Stomach (tissue), 9 donors: ENCODE data around the gene AKAP13. TPM values are rescaled to one million over a fixed set of nuclear protein-coding genes. Genes with fewer than 3 reads are reported as not detected.

ENCODE experiments used
- DNase-seq, 2 donors: peaks; one replicate each; pipeline versions ENCODE4 v3.0.0 to v3.0.0-alpha.2; 2013 to 2019
- H3K27ac ChIP-seq, 5 donors: fragments of 200-600 bp in 4 of 5; sonication (generic) in 4 of 5; one replicate each; pipeline ENCODE4 v1.5.1; 2013 to 2019; ENCODE audit warnings: mild to moderate bottlenecking in 1 of 5, moderate library complexity in 1 of 5
- H3K27me3 ChIP-seq, 3 donors: fragments of 200-600 bp; sonication (generic); one replicate each; pipeline ENCODE4 v1.5.1; 2017 to 2019; ENCODE audit warnings: mixed run types in 1 of 3
- H3K36me3 ChIP-seq, 4 donors: fragments of 200-600 bp; sonication (generic); 1 replicate in 3 of 4; 2 replicates in 1 of 4; pipeline ENCODE4 v1.5.1; 2016 to 2019
- H3K4me1 ChIP-seq, 4 donors: fragments of 200-600 bp; sonication (generic); one replicate each; pipeline ENCODE4 v1.5.1; 2016 to 2019
- H3K4me3 ChIP-seq, 4 donors: fragments of 200-600 bp; sonication (generic) in 3 of 4; one replicate each; pipeline ENCODE4 v1.5.1; 2016 to 2019; ENCODE audit warnings: mild to moderate bottlenecking in 1 of 4
- H3K9me3 ChIP-seq, 4 donors: fragments of 200-600 bp; sonication (generic); one replicate each; pipeline ENCODE4 v1.5.1; 2016 to 2019
- EP300 ChIP-seq: sonication (generic); formaldehyde crosslinking; IDR thresholded peaks from one replicate; pipeline ENCODE4 v1.6.1; 2017; ENCODE audit warnings: antibody characterized with exemption
- POLR2A ChIP-seq, 4 donors: fragments of 450-650 bp; IDR thresholded peaks; one replicate each; pipeline ENCODE4 v1.6.1; 2016; ENCODE audit warnings: antibody characterized with exemption in 4 of 4, control low read depth in 2 of 4, mild to moderate bottlenecking in 1 of 4, moderate library complexity in 1 of 4
- POLR2AphosphoS5 ChIP-seq, 3 donors: sonication (generic); formaldehyde crosslinking; IDR thresholded peaks; one replicate each; pipeline ENCODE4 v1.6.1; 2016; ENCODE audit warnings: antibody characterized with exemption in 3 of 3
- WGBS, 5 donors: extraction: QIAGEN DNeasy Blood & Tissue Kit in 3 of 5; methylation state at CpG; one replicate each; pipeline versions ENCODE4 v1.1.5 to v1.1.7; 2013 to 2018; 5-methylcytosine and 5-hydroxymethylcytosine counted together
- intact Hi-C: fragments of 100-400 bp; cut with DNase I; formaldehyde crosslinking; loops from one replicate; pipeline ENCODE4 v1.15.1; 2023; ENCODE audit warnings: low total_unique reads
- polyA plus RNA-seq, 3 donors: library from polyadenylated mRNA; stranded (reverse); fragments of 200-250 nt; gene quantifications; one replicate each; pipeline ENCODE4 v1.2.3, GENCODE V29; 2013
- total RNA-seq, 5 donors: library from RNA; depleted of rRNA; stranded (reverse); fragments of >200 nt; gene quantifications; one replicate each; pipeline versions ENCODE4 v1.1.0 to v1.2.3, GENCODE V29; 2014 to 2016
- TF ChIP-seq, protein P1 (sequence below), 7 experiments: fragments of 450-650 bp in 4 of 7; fragments of 200-600 bp in 3 of 7; sonication (generic) in 3 of 7; IDR thresholded peaks; one replicate each; pipeline ENCODE4 v1.5.1; 2016 to 2019; ENCODE audit warnings: antibody characterized with exemption in 7 of 7, control low read depth in 2 of 7, mild to moderate bottlenecking in 1 of 7
- donor health status: healthy with polysubstance abuse.
- donor health status: Bipolar disorder and iron deficiency.
- donor health status: healthy.

The AKAP13 gene
- total and polyA plus RNA-seq, 8 donors, result 33.1 to 395 (median 138) TPM

DNA sequence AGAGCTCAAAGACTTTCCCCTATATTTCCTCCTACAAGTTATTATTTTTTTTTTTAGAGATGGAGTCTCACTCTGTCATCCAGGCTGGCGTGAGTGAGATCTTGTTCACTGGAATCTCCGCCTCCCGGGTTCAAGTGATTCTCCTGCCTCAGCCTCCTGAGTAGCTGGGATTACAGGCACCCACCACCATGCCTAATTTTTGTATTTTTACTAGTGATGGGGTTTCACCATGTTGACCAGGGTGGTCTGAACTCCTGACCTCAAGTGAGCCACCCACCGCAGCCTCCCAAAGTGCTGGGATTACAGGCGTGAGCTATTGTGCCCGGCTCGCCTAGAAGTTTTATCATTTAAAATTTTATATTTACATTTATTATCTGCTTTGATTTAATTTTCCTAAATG, 5.9 kb downstream of the AKAP13 start:
- no peaks in the 10 kb centered on the region for H3K36me3 ChIP-seq
- H3K4me3 ChIP-seq, result no peak overlapping the region
- TF ChIP-seq POLR2AphosphoS5 (IDR thresholded peaks at IDR 0.05), result no peak
- TF ChIP-seq, protein P1, sequence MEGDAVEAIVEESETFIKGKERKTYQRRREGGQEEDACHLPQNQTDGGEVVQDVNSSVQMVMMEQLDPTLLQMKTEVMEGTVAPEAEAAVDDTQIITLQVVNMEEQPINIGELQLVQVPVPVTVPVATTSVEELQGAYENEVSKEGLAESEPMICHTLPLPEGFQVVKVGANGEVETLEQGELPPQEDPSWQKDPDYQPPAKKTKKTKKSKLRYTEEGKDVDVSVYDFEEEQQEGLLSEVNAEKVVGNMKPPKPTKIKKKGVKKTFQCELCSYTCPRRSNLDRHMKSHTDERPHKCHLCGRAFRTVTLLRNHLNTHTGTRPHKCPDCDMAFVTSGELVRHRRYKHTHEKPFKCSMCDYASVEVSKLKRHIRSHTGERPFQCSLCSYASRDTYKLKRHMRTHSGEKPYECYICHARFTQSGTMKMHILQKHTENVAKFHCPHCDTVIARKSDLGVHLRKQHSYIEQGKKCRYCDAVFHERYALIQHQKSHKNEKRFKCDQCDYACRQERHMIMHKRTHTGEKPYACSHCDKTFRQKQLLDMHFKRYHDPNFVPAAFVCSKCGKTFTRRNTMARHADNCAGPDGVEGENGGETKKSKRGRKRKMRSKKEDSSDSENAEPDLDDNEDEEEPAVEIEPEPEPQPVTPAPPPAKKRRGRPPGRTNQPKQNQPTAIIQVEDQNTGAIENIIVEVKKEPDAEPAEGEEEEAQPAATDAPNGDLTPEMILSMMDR (IDR thresholded peaks at IDR 0.05), result no peak
- TF ChIP-seq POLR2A (IDR thresholded peaks at IDR 0.05), result no peak
- TF ChIP-seq EP300, result no peak
- intact Hi-C loops, result no loop called here
- H3K4me1 ChIP-seq, result peaks cover 16 to 55% (median 35%) of the 10 kb centered on the region in 4 donors
- H3K9me3 ChIP-seq, result no peaks in the 10 kb centered on the region
- DNase-seq, result no peak
- WGBS, 5 donors, result 53 to 80% (median 70%) methylated on average over 7 of the region's 7 CpGs
- no peak overlapping the region for H3K27ac ChIP-seq
- no peaks in the 10 kb centered on the region for H3K27me3 ChIP-seq

DNA sequence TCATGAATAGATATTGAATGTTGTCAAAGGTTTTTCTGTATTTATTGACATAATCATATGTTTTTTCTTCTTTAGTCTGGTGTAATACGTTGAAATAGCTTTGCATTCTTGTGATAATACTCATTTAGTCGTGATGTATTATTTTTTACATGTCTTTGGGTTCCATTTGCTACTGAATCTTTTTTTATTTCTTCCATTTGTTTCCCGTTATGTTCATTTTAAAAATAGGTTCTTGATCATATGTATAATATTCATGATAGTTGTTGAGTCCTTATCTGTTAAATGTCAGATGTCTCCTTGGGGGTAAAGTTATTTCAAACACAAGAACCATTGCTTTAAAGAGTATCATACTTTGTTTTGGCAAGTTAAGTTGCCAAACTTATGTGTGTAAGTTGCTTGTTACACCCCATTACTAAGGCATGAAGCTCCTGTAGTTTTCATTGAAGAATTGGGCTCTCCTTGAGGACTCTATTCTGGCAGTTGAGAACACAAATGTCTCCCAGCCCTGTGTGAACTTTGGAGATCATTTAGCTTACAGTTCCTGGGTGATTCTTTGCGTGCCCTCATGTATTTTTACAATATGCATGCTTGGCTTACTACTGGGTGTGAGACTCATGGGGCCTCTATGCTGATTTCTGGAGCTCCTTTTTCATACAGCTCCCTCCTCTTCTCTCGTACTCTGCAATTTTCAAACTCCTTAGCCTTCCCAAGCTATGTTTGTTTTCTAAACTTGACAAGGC, 8.3 kb downstream of the AKAP13 start:
- TF ChIP-seq, protein P1 (IDR thresholded peaks at IDR 0.05), result no peak
- TF ChIP-seq POLR2AphosphoS5 (IDR thresholded peaks at IDR 0.05), result no peak
- no peak for TF ChIP-seq POLR2A (IDR thresholded peaks at IDR 0.05)
- TF ChIP-seq EP300, result no peak
- intact Hi-C loops, result no loop called here
- Histone ChIP-seq H3K4me1 (peaks cover 0 to 47% (median 23%) of the 10 kb centered on the region in 4 donors), H3K27me3 (no peaks in the 10 kb centered on the region), H3K27ac (no peak overlapping the region), H3K4me3 (no peak overlapping the region), H3K36me3 (no peaks in the 10 kb centered on the region), H3K9me3 (no peaks in the 10 kb centered on the region)
- no peak for DNase-seq
- 85 to 90% (median 87%) methylated on average over 5 of the region's 5 CpGs for WGBS, 5 donors

DNA sequence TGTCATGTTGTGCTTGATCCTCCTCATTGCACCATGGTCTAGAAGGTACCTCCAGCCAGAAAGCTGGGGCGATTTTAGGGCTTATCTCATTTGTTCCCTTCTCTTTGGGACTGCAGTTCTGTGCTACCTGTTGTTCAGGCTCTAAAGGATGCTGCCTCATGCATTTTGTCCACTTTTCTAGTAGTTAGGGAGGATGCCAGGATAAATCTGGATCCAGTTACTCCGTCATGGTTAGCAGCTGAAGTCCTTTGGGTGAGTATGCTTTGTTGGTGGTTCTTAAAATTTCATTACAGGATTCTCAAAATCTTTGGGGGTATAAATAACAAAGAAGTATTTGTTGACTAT, 8.9 kb downstream of the AKAP13 start:
- H3K9me3 ChIP-seq, result no peaks in the 10 kb centered on the region
- no peak overlapping the region for H3K4me3 ChIP-seq
- no peak for TF ChIP-seq POLR2A (IDR thresholded peaks at IDR 0.05)
- no peak for TF ChIP-seq POLR2AphosphoS5 (IDR thresholded peaks at IDR 0.05)
- TF ChIP-seq EP300, result no peak
- TF ChIP-seq, protein P1 (IDR thresholded peaks at IDR 0.05), result no peak
- no peak for DNase-seq
- 70 to 94% (median 89%) methylated on average over 2 of the region's 2 CpGs for WGBS, 5 donors
- peaks cover 0 to 47% (median 22%) of the 10 kb centered on the region in 4 donors for H3K4me1 ChIP-seq
- H3K27me3 ChIP-seq, result no peaks in the 10 kb centered on the region
- no peaks in the 10 kb centered on the region for H3K36me3 ChIP-seq
- intact Hi-C loops, result no loop called here
- no peak overlapping the region for H3K27ac ChIP-seq

DNA sequence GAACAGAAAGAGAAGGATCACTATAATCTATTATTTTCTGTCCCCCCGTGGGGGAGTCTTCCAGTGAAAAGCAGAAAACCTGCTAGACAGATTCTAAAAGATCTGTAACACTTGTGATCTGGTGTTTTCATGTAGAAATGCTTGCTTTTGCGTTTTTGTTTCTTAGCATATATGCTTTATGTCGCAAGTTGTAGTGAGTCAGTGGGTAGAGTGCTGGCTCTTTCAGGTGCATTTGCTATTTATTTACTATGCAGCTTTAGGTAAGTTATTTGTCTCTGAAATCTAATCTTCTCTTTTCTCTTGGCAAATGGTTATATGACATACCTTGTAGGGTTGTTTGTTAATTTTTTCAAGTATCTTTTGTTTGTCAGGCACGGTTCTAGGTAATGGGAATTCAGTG, 9.4 kb downstream of the AKAP13 start:
- 79 to 88% (median 83%) methylated on average over 4 of the region's 4 CpGs for WGBS, 5 donors
- intact Hi-C loops, result no loop called here
- Histone ChIP-seq H3K9me3 (no peaks in the 10 kb centered on the region), H3K4me1 (peaks cover 0 to 47% (median 27%) of the 10 kb centered on the region in 4 donors), H3K27ac (no peak overlapping the region), H3K27me3 (no peaks in the 10 kb centered on the region), H3K4me3 (no peak overlapping the region), H3K36me3 (no peaks in the 10 kb centered on the region)
- TF ChIP-seq, protein P1 (IDR thresholded peaks at IDR 0.05), result no peak
- no peak for TF ChIP-seq EP300
- TF ChIP-seq POLR2A (IDR thresholded peaks at IDR 0.05), result no peak
- no peak for TF ChIP-seq POLR2AphosphoS5 (IDR thresholded peaks at IDR 0.05)
- DNase-seq, result no peak
